ENCODE data around the gene COL18A1.
"Not testable (repeated sequence)": the region's sequence is repeated elsewhere in the genome, so short reads cannot be mapped to it uniquely, and the experiment has no call there.

The COL18A1 gene

GRCh38 chr21:45496968-45497845, 92.2 kb downstream of the COL18A1 start:
- DNase-seq: no peak

GRCh38 chr21:45497846-45498645, 93.1 kb downstream of the COL18A1 start:
- no peak for DNase-seq

- DNase-seq: no peak
Measured at GRCh38 chr21:45498646-45499000, 93.7 kb downstream of the COL18A1 start.

GRCh38 chr21:45499201-45499750, 94.3 kb downstream of the COL18A1 start:
- DNase-seq: no peak

- DNase-seq: no peak
Measured at GRCh38 chr21:45499970-45500577, 95.1 kb downstream of the COL18A1 start.

- DNase-seq: not testable (repeated sequence)
Measured at GRCh38 chr21:45501081-45502005, 96.4 kb downstream of the COL18A1 start.

GRCh38 chr21:45502006-45502345, 97.0 kb downstream of the COL18A1 start:
- no peak for DNase-seq

- DNase-seq: no peak
Measured at GRCh38 chr21:45502600-45502999, 97.6 kb downstream of the COL18A1 start.

- not testable (repeated sequence) for DNase-seq
Measured at GRCh38 chr21:45503226-45503625, 98.3 kb downstream of the COL18A1 start.

GRCh38 chr21:45504021-45504515, 99.1 kb downstream of the COL18A1 start:
- DNase-seq: no peak

- DNase-seq: no peak
Measured at GRCh38 chr21:45504516-45505415, 99.8 kb downstream of the COL18A1 start.

GRCh38 chr21:45505416-45506021, 100.6 kb downstream of the COL18A1 start:
- DNase-seq: no peak

- DNase-seq: no peak
Measured at GRCh38 chr21:45506241-45506817, 101.4 kb downstream of the COL18A1 start.

- DNase-seq: no peak
Measured at GRCh38 chr21:45506836-45507522, 102.0 kb downstream of the COL18A1 start.

- DNase-seq: no peak
Measured at GRCh38 chr21:45507523-45507875, 102.5 kb downstream of the COL18A1 start.

- DNase-seq: no peak
Measured at GRCh38 chr21:45507888-45508508, 103.0 kb downstream of the COL18A1 start.

- no peak for DNase-seq
Measured at GRCh38 chr21:45508607-45509565, 103.9 kb downstream of the COL18A1 start.

Data from stimulated activated CD4-positive, alpha-beta T cell treated with anti-CD3 and anti-CD28 coated beads, Interleukin-12 subunit alpha, Interleukin-12 subunit beta, amount 100 ng/mL, for 4 hours (primary cell).